Esophagus muscularis mucosa (tissue), 3 donors: ENCODE results near the gene TMEM129.

Experiments used
- EP300 ChIP-seq: sonication (generic); formaldehyde crosslinking; IDR thresholded peaks from one replicate; pipeline ENCODE4 v1.6.1; 2017; ENCODE audit warnings: antibody characterized with exemption
- TF ChIP-seq, protein P1 (sequence below), 3 experiments: fragments of 200-600 bp in 2 of 3; fragments of 450-650 bp in 1 of 3; sonication (generic) in 2 of 3; IDR thresholded peaks; one replicate each; pipeline ENCODE4 v1.5.1; 2017 to 2019; ENCODE audit warnings: antibody characterized with exemption in 3 of 3, mild to moderate bottlenecking in 2 of 3, moderate library complexity in 1 of 3

DNA sequence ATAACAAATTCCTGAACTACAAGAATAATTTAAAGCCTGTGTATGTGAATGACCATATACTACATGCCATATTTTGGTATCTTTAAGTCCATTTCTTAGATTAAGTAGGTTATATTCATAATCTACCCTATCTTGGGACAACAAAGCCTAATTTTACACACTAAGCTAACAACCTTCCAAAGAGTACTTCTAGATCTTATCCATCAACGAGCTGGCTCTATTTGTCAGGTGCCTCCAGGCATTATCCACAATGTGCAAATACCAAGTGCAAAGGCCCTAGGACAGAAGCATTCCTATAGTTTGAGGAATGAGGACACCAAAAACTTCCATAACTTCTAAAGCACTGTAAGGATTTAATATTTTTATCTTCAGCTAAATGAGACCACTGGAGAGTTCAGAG is 12.5 kb downstream of the TMEM129 start:
- TF ChIP-seq, protein P1, sequence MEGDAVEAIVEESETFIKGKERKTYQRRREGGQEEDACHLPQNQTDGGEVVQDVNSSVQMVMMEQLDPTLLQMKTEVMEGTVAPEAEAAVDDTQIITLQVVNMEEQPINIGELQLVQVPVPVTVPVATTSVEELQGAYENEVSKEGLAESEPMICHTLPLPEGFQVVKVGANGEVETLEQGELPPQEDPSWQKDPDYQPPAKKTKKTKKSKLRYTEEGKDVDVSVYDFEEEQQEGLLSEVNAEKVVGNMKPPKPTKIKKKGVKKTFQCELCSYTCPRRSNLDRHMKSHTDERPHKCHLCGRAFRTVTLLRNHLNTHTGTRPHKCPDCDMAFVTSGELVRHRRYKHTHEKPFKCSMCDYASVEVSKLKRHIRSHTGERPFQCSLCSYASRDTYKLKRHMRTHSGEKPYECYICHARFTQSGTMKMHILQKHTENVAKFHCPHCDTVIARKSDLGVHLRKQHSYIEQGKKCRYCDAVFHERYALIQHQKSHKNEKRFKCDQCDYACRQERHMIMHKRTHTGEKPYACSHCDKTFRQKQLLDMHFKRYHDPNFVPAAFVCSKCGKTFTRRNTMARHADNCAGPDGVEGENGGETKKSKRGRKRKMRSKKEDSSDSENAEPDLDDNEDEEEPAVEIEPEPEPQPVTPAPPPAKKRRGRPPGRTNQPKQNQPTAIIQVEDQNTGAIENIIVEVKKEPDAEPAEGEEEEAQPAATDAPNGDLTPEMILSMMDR (IDR thresholded peaks at IDR 0.05), result no peak
- no peak for TF ChIP-seq EP300
